Heart left ventricle (tissue), 16 donors: ENCODE measurements around the gene ZNF853. TPM values are rescaled to one million over a fixed set of nuclear protein-coding genes. Genes with fewer than 3 reads are reported as not detected.
A peak's percentile ranks its signal among the peaks of the same experiment; 100 is the strongest.
"Not testable (repeated sequence)": the region's sequence is repeated elsewhere in the genome, so short reads cannot be mapped to it uniquely, and the experiment has no call there.

Experiments
- ATAC-seq, 4 donors: fragments of 200-7000 bp; cut with Tn5 transposase; one replicate each; pipeline ENCODE4 v1.9.1; 2020 to 2022; ENCODE audit warnings: moderate library complexity in 4 of 4, mild to moderate bottlenecking in 3 of 4, moderate number of reproducible peaks in 1 of 4
- DNase-seq, 5 donors: peaks; one replicate each; pipeline ENCODE4 v3.0.0-alpha.2; 2020
- H3K27ac ChIP-seq, 12 donors: fragments of 200-600 bp; sonication (generic) in 4 of 12; one replicate each; pipeline versions ENCODE4 v1.5.0 to v1.8.0; 2016 to 2022; ENCODE audit warnings: mild to moderate bottlenecking in 2 of 12
- H3K27me3 ChIP-seq, 9 donors: fragments of 200-600 bp; sonication (generic) in 2 of 9; one replicate each; pipeline versions ENCODE4 v1.5.1 to v1.8.0; 2016 to 2022; ENCODE audit warnings: mild to moderate bottlenecking in 3 of 9
- H3K36me3 ChIP-seq, 9 donors: fragments of 200-600 bp; sonication (generic) in 2 of 9; one replicate each; pipeline versions ENCODE4 v1.5.0 to v1.8.0; 2018 to 2022; ENCODE audit warnings: mild to moderate bottlenecking in 2 of 9
- H3K4me1 ChIP-seq, 12 donors: fragments of 200-600 bp; sonication (generic) in 4 of 12; one replicate each; pipeline versions ENCODE4 v1.5.0 to v1.8.0; 2016 to 2022; ENCODE audit warnings: mild to moderate bottlenecking in 3 of 12
- H3K4me3 ChIP-seq, 12 donors: fragments of 200-600 bp; sonication (generic) in 4 of 12; one replicate each; pipeline versions ENCODE4 v1.5.0 to v1.8.0; 2017 to 2022; ENCODE audit warnings: mild to moderate bottlenecking in 9 of 12, moderate library complexity in 4 of 12
- H3K9me3 ChIP-seq, 12 donors: fragments of 200-600 bp; sonication (generic) in 4 of 12; one replicate each; pipeline versions ENCODE4 v1.5.0 to v1.8.0; 2016 to 2022; ENCODE audit warnings: mild to moderate bottlenecking in 1 of 12
- CTCF ChIP-seq, 12 donors: fragments of 200-600 bp; sonication (generic) in 4 of 12; IDR thresholded peaks; one replicate each; pipeline versions ENCODE4 v1.5.0 to v1.8.0; 2018 to 2022; ENCODE audit warnings: antibody characterized with exemption in 12 of 12, mild to moderate bottlenecking in 5 of 12
- POLR2A ChIP-seq, 2 donors: fragments of 450-650 bp; IDR thresholded peaks; one replicate each; pipeline ENCODE4 v1.6.1; 2017; ENCODE audit warnings: antibody characterized with exemption in 2 of 2, mild to moderate bottlenecking in 2 of 2, moderate library complexity in 2 of 2
- WGBS, 4 donors: extraction: QIAGEN DNeasy Blood & Tissue Kit in 2 of 4; methylation state at CpG; one replicate each; pipeline versions ENCODE4 v1.1.5 to v1.1.7; 2013 to 2018; 5-methylcytosine and 5-hydroxymethylcytosine counted together
- intact Hi-C, 10 donors: fragments of 100-400 bp; cut with DNase I; formaldehyde crosslinking; loops; one replicate each; pipeline versions ENCODE4 v1.11.1 to v1.14.2; 2022
- polyA plus RNA-seq, 2 donors: library from polyadenylated mRNA; stranded (reverse); fragments of 200-250 nt; gene quantifications; one replicate each; pipeline ENCODE4 v1.2.3, GENCODE V29; 2013
- total RNA-seq, 9 donors: library from RNA; depleted of rRNA in 2 of 9; stranded (reverse); fragments of >200 nt in 2 of 9; fragmentation: NEBNext Ultra II Directional in 3 of 9; extraction: Animal tissue kit (Norgen Biotek cat#: 25700) in 3 of 9; gene quantifications; one replicate each; pipeline versions ENCODE4 v1.1.0 to v1.2.4, GENCODE V29; 2016 to 2023
- donor health status: ischemic (EF 13 %, LVEDD 7.1; RV severe dilation, severe dysfunction).
- donor health status: healthy with polysubstance abuse.
- donor health status: DM: no; HTN: yes; CAD: no.
- donor health status: DM: no; HTN: no; CAD: no.
- donor health status: ischemic (EF 25% LVEDD 6.9; RV normal size, moderate dysfunction).
- donor health status: ischemic (EF 25% LVEDD 5.7; RV mildly dilated, moderate dysfunction).
- donor health status: healthy.
- donor health status: DM: yes; HTN: yes; CAD: no.
- donor health status: ischemic (EF 35%, LVEDD 5.7; RV mildly dilated, moderate dysfunction).
- donor health status: nonischemic (EF 11% LVEDD 7.7; RV severe dilation, severe dysfunction).
- donor health status: DM: yes; HTN: yes; CAD: no.
- donor health status: PGD.
- donor health status: ischemic (EF 29% LVEDD 5.4; RV normal size, mild dysfunction).
- donor health status: nonischemic (EF 23%, LVEDD 6.1; RV moderate dilation, normal function).

ZNF853 gene
- total and polyA plus RNA-seq, 11 donors: 3.1 to 27.8 (median 11.5) TPM

- Histone ChIP-seq H3K9me3 (no peaks in the 10 kb centered on the region), H3K36me3 (no peaks in the 10 kb centered on the region), H3K27ac (no peak overlapping the region), H3K4me3 (no peak overlapping the region), H3K27me3 (no peaks in the 10 kb centered on the region), H3K4me1 (peaks cover 0 to 2% (median 0%) of the 10 kb centered on the region in 12 donors)
- peak in 1 of 5 donors; percentile 4 for DNase-seq
- TF ChIP-seq POLR2A (IDR thresholded peaks at IDR 0.05): no peak
- WGBS, 4 donors: 58 to 64% (median 64%) methylated on average over 7 of the region's 7 CpGs
- intact Hi-C loops: loop anchor here in 1 of 10 donors (10.0 kb wide), 1 partner anchor 56 kb away; no protein-coding TSS in a partner anchor
- ATAC-seq: no peak
Observed at GRCh38 chr7:6571160-6571779, 44.1 kb upstream of the ZNF853 start.

- peaks cover 0 to 16% (median 5%) of the 10 kb centered on the region in 12 donors for H3K4me1 ChIP-seq
- DNase-seq (no peak), ATAC-seq (no peak)
- no peak for TF ChIP-seq POLR2A (IDR thresholded peaks at IDR 0.05)
- no peak for TF ChIP-seq CTCF (IDR thresholded peaks at IDR 0.05)
- intact Hi-C loops: loop anchor here in 3 of 10 donors (5.0 to 10.0 kb wide), 3 partner anchors 61 to 157 kb away; partner anchors contain the start of gene ZNF12 (in 1 of the 3)
- H3K36me3 ChIP-seq: peaks cover 0 to 10% (median 5%) of the 10 kb centered on the region in 9 donors
- WGBS, 4 donors: 79 to 80% (median 80%) methylated on average over 8 to 9 of the region's 9 CpGs
- no peaks in the 10 kb centered on the region for H3K9me3 ChIP-seq
- no peak overlapping the region for H3K4me3 ChIP-seq
- no peaks in the 10 kb centered on the region for H3K27me3 ChIP-seq
- H3K27ac ChIP-seq: no peak overlapping the region
Observed at GRCh38 chr7:6575281-6576023, 40.0 kb upstream of the ZNF853 start.

GRCh38 chr7:6576024-6576866 is 39.2 kb upstream of the ZNF853 start:
- TF ChIP-seq POLR2A (IDR thresholded peaks at IDR 0.05) (no peak), CTCF (IDR thresholded peaks at IDR 0.05) (no peak)
- Histone ChIP-seq H3K27me3 (no peaks in the 10 kb centered on the region), H3K27ac (peak overlapping the region in 9 of 12 donors; percentile 87 to 98 (median 94)), H3K4me1 (peaks cover 0 to 16% (median 5%) of the 10 kb centered on the region in 12 donors), H3K36me3 (peaks cover 0 to 18% (median 12%) of the 10 kb centered on the region in 9 donors), H3K4me3 (peak overlapping the region in 10 of 12 donors; percentile 56 to 93 (median 74)), H3K9me3 (no peaks in the 10 kb centered on the region)
- intact Hi-C loops: loop anchor here in 3 of 10 donors (5.0 to 10.0 kb wide), 3 partner anchors 61 to 156 kb away; partner anchors contain the start of gene ZNF12 (in 1 of the 3)
- DNase-seq (peak in 2 of 5 donors; percentile 35 to 48), ATAC-seq (no peak)
- 71 to 82% (median 78%) methylated on average over 13 to 14 of the region's 14 CpGs for WGBS, 4 donors

- Histone ChIP-seq H3K4me3 (peak overlapping the region; percentile 5 to 93 (median 72)), H3K27ac (peak overlapping the region; percentile 87 to 98 (median 92)), H3K4me1 (peaks cover 0 to 16% (median 5%) of the 10 kb centered on the region in 12 donors), H3K36me3 (peaks cover 0 to 25% (median 18%) of the 10 kb centered on the region in 9 donors)
- H3K9me3 ChIP-seq, H3K27me3 ChIP-seq, ATAC-seq: not testable (repeated sequence)
- 13 to 22% (median 17%) methylated on average over 14 of the region's 14 CpGs for WGBS, 4 donors
- DNase-seq: peak in 1 of 5 donors; percentile 33
- intact Hi-C loops: loop anchor here in 4 of 10 donors (1.0 to 10.0 kb wide), 4 partner anchors 12 to 155 kb away; partner anchors contain the start of gene ZNF12 (in 1 of the 4)
Observed at GRCh38 chr7:6576867-6577368, 38.5 kb upstream of the ZNF853 start.
